OCI-LY3 (cell line): ENCODE results near the gene HS3ST3A1.

Experiments used
- H2AFZ ChIP-seq: fragments of 200-600, 300-600 bp; shearing (Covaris generic); 2 replicates; pipeline ENCODE4 v1.6.0; 2014; ENCODE audit warnings: antibody characterized with exemption, low read depth, low read length
- H3K27ac ChIP-seq: fragments of 200-600, 300-600 bp; sonication (generic); 2 replicates; pipeline ENCODE4 v1.5.1; 2014; ENCODE audit warnings: mild to moderate bottlenecking, low read length, moderate library complexity, mixed read lengths
- H3K27me3 ChIP-seq: fragments of 200-600, 300-600 bp; sonication (generic); 2 replicates; pipeline ENCODE4 v1.6.1; 2014; ENCODE audit warnings: low read depth, low read length, mixed read lengths
- H3K36me3 ChIP-seq: fragments of 200-600, 300-600 bp; sonication (generic); replicated peaks from 2 replicates; pipeline ENCODE3; 2014; ENCODE audit warnings: low read depth, low read length, mixed read lengths
- H3K4me1 ChIP-seq: fragments of 300-600, 200-600 bp; sonication (generic); 2 replicates; pipeline ENCODE4 v1.6.1; 2014; ENCODE audit warnings: low read length, mixed read lengths
- H3K4me2 ChIP-seq: fragments of 200-600, 300-600 bp; sonication (generic); 2 replicates; pipeline ENCODE4 v1.6.1; 2014; ENCODE audit warnings: low read length, mixed read lengths
- H3K4me3 ChIP-seq: fragments of 300-600, 200-600 bp; sonication (generic); 2 replicates; pipeline ENCODE4 v1.5.1; 2014; ENCODE audit warnings: antibody characterized with exemption, mild to moderate bottlenecking, low read length, moderate library complexity
- H3K79me2 ChIP-seq: fragments of 300-600, 200-600 bp; shearing (Covaris generic); 2 replicates; pipeline ENCODE4 v1.6.1; 2014; ENCODE audit warnings: mild to moderate bottlenecking, low read length, mixed read lengths
- H3K9ac ChIP-seq: fragments of 300-600, 200-600 bp; shearing (Covaris generic); 2 replicates; pipeline ENCODE4 v1.6.0; 2014; ENCODE audit warnings: mild to moderate bottlenecking, low read length, moderate library complexity
- H3K9me3 ChIP-seq: fragments of 200-600, 300-600 bp; shearing (Covaris generic); 2 replicates; pipeline ENCODE4 v1.6.1; 2014; ENCODE audit warnings: low read length, mixed read lengths; ENCODE audit not compliant: insufficient read depth
- H4K20me1 ChIP-seq: fragments of 200-600, 300-600 bp; sonication (generic); 2 replicates; pipeline ENCODE4 v1.6.1; 2016; ENCODE audit warnings: low read length, mixed read lengths; ENCODE audit not compliant: insufficient read depth
- EZH2phosphoT487 ChIP-seq: fragments of 200-600 bp; shearing (Covaris generic); IDR thresholded peaks from 2 replicates; pipeline ENCODE4 v1.6.1; 2018; ENCODE audit warnings: antibody characterized with exemption, mixed run types, low read depth
- TF ChIP-seq, protein P1 (sequence below): fragments of 200-600, 300-600 bp; sonication (generic); IDR thresholded peaks from 2 replicates; pipeline ENCODE4 v1.5.1; 2014; ENCODE audit warnings: antibody characterized with exemption, low read length, low read depth

The HS3ST3A1 gene

DNA sequence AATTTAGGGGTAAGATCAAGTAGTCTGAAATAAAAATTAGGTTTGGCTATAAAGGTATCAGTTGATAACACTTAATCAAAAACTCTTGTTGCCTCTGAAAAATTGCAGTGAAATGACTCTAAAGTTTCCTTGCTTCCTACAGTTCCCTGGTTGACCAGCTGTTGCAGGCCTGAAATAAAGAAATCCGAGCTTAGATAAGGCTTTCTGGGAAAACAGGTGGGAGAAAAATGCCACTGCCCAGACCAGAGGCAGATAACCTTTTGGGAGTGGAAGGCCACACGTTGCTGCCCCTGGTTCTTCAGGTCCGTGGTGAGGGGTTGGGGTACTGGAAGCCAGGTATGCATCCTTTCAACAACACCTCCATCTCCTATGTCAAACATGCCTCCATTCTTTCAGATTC, 111.3 kb downstream of the HS3ST3A1 start:
- Histone ChIP-seq H3K4me2 (no peak overlapping the region), H3K4me1 (no peaks in the 10 kb centered on the region), H3K4me3 (no peak overlapping the region), H3K36me3 (no peaks in the 10 kb centered on the region), H3K79me2 (no peaks in the 10 kb centered on the region), H3K9ac (no peak overlapping the region), H3K9me3 (no peaks in the 10 kb centered on the region), H3K27me3 (no peaks in the 10 kb centered on the region), H4K20me1 (no peaks in the 10 kb centered on the region), H3K27ac (no peak overlapping the region), H2AFZ (no peak overlapping the region)
- TF ChIP-seq, protein P1, sequence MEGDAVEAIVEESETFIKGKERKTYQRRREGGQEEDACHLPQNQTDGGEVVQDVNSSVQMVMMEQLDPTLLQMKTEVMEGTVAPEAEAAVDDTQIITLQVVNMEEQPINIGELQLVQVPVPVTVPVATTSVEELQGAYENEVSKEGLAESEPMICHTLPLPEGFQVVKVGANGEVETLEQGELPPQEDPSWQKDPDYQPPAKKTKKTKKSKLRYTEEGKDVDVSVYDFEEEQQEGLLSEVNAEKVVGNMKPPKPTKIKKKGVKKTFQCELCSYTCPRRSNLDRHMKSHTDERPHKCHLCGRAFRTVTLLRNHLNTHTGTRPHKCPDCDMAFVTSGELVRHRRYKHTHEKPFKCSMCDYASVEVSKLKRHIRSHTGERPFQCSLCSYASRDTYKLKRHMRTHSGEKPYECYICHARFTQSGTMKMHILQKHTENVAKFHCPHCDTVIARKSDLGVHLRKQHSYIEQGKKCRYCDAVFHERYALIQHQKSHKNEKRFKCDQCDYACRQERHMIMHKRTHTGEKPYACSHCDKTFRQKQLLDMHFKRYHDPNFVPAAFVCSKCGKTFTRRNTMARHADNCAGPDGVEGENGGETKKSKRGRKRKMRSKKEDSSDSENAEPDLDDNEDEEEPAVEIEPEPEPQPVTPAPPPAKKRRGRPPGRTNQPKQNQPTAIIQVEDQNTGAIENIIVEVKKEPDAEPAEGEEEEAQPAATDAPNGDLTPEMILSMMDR: no peak
- TF ChIP-seq EZH2phosphoT487: no peak

DNA sequence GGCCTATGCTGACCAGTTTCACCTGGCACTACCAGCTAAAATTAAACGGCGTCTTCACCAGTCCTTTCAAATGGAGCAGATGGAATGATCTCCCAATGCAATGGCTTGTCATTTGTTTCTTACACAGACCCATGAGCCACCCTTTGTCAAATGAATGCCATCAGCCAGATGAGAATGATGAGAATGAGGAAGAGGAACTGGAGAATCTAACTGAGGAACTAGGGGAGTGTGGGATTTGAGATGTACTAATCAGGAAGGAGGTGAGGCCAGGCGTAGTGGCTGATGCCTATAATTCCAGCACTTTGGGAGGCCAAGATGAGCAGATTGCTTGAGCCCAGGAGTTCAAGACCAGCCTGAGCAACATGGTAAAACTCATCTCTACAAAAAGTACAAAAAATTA, 116.4 kb downstream of the HS3ST3A1 start:
- TF ChIP-seq EZH2phosphoT487: no peak
- TF ChIP-seq, protein P1: no peak
- H3K4me1 ChIP-seq: no peaks in the 10 kb centered on the region
- no peak overlapping the region for H3K27ac ChIP-seq
- H3K4me2 ChIP-seq: no peak overlapping the region
- H3K9me3 ChIP-seq: no peaks in the 10 kb centered on the region
- no peaks in the 10 kb centered on the region for H3K36me3 ChIP-seq
- H3K79me2 ChIP-seq: no peaks in the 10 kb centered on the region
- no peak overlapping the region for H2AFZ ChIP-seq
- no peaks in the 10 kb centered on the region for H4K20me1 ChIP-seq
- H3K27me3 ChIP-seq: no peaks in the 10 kb centered on the region
- H3K4me3 ChIP-seq: no peak overlapping the region
- no peak overlapping the region for H3K9ac ChIP-seq

DNA sequence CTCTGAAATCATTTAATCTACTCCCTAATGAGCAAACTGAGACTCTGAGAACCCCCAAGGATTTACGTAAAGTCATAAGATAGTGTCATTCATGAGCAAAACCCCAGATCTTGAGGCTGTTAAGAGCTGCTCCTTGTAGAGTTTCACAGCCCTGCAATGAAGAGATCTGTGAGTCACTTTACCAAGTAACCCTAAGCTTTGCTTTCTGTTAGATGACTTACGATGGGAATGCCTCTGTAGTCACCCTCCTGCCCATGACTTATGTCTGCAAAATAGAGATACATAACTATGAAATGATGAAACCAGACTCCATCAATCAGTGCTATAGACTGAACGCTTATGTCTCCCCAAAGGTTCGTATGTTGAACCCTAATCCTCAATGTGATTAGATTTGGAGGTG, 117.7 kb downstream of the HS3ST3A1 start:
- Histone ChIP-seq H3K27me3 (no peaks in the 10 kb centered on the region), H2AFZ (no peak overlapping the region), H3K4me3 (no peak overlapping the region), H4K20me1 (no peaks in the 10 kb centered on the region), H3K4me2 (no peak overlapping the region), H3K79me2 (no peaks in the 10 kb centered on the region), H3K27ac (no peak overlapping the region), H3K36me3 (no peaks in the 10 kb centered on the region), H3K9ac (no peak overlapping the region), H3K4me1 (no peaks in the 10 kb centered on the region), H3K9me3 (no peaks in the 10 kb centered on the region)
- TF ChIP-seq EZH2phosphoT487: no peak
- TF ChIP-seq, protein P1: no peak

DNA sequence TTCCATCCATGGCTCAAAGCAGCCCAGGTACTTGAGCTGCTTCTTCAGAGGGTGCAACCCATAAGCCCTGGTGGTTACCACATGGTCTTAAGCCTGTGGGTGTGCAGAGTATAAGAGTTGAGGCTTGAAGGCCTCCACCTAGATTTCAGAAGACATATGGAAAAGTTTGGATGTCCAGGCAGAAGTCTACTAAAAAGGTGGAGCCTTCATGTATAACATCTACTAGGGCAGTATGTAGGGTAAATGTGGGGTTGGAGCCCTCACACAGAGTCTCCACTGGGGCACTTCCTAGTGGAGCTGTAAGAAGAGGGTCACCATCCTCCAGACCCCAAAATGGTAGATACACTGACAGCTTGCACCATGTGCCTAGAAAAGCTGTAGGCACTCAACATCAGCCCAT, 120.9 kb downstream of the HS3ST3A1 start:
- Histone ChIP-seq H4K20me1 (no peaks in the 10 kb centered on the region), H3K27ac (no peak overlapping the region), H3K4me3 (no peak overlapping the region), H3K9ac (no peak overlapping the region), H3K4me2 (no peak overlapping the region), H3K79me2 (no peaks in the 10 kb centered on the region), H3K9me3 (no peaks in the 10 kb centered on the region), H3K27me3 (no peaks in the 10 kb centered on the region), H3K36me3 (no peaks in the 10 kb centered on the region), H3K4me1 (no peaks in the 10 kb centered on the region), H2AFZ (no peak overlapping the region)
- TF ChIP-seq, protein P1: no peak
- no peak for TF ChIP-seq EZH2phosphoT487
